ENCODE data around the gene WDR91.

Gene WDR91

DNA sequence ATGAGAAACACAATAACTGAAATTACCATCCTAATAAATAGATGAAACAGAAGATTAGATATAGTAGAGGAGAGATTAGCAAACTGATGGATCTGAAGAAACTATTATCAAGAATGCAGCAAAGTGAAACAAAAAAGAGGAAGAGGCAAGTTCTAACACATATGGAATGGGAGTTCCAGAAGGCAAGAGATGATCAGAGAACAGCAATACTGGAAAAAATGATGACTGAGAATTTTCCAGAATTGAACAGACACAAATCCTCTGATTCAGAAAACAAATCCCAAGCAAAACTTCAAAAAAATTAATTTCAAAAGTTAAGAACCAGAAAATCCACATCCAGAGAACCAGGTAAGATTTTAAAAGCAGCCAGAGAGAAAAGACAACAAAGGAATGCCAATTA is 20.6 kb downstream of the WDR91 start:
- Histone ChIP-seq H3K4me1 (peaks cover 34 to 56% (median 49%) of the 10 kb centered on the region in 10 experiments), H3K4me3 (no peak overlapping the region), H3K27me3 (no peaks in the 10 kb centered on the region), H3K36me3 (peaks cover 38 to 98% (median 49%) of the 10 kb centered on the region in 11 experiments), H3K27ac (no peak overlapping the region), H3K9me3 (replicated peaks in 1 of 11) (no peaks in the 10 kb centered on the region), H4K20me1 (peaks cover 0 to 40% (median 0%) of the 10 kb centered on the region in 11 experiments; a peak in 2 of 22 replicates), H3K9ac (no peak overlapping the region), H3K4me2 (peak overlapping the region in 2 of 11 experiments; percentile 24 to 34; a peak in 3 of 22 replicates)
- TF ChIP-seq Cebpa-rat (IDR thresholded peaks at IDR 0.05) = no peak

DNA sequence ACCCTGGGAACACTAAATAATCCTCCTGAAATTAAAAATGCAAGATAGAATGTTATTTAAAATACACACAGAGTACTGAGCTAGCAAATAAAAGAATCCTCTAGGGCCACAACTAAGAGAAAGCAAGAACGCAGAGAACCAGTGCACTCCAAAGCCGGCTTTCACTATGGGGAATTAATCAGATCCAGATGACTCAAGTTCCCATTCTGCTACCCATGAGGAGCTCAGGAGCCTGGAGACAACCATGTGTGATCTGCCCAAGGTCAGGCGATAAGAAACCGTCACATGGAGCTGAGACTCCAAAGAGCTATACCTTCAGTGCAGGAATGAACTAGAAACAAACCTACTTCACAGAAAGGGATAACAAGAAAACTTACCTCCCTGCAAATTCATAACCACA is 21.4 kb downstream of the WDR91 start:
- Histone ChIP-seq H3K9ac (no peak overlapping the region), H3K4me3 (no peak overlapping the region), H3K4me2 (peak overlapping the region in 2 of 11 experiments; percentile 25 to 34; a peak in 4 of 22 replicates), H4K20me1 (peaks cover 0 to 32% (median 0%) of the 10 kb centered on the region in 11 experiments; a peak in 2 of 22 replicates), H3K27me3 (no peaks in the 10 kb centered on the region), H3K4me1 (peaks cover 29 to 50% (median 42%) of the 10 kb centered on the region in 10 experiments), H3K9me3 (replicated peaks in 1 of 11) (peaks cover 0 to 5% (median under 1%) of the 10 kb centered on the region in 11 experiments; a peak in 8 of 22 replicates), H3K36me3 (peaks cover 43 to 98% (median 54%) of the 10 kb centered on the region in 11 experiments), H3K27ac (no peak overlapping the region)
- TF ChIP-seq Cebpa-rat (IDR thresholded peaks at IDR 0.05) = no peak

DNA sequence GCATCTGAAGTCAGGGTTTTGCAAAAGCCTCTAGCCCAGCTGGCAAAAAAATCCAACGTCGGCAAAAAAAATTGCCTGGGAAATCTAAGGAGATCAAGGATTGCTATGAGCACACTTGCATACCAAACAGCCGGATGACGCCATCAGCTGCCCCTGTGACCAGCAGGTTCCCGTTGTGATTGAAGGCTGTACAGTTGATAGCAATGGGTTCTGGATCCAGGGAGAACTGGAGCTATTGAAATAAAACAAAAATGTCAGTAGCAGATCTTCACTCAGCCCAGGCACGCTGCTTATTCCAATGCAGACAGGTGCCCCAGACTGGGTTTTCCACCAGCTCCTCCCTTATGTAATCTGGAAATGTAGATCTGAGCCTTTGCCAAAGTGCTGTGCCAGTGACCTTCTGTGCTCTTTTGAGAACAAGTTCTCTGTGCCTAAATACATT is 22.1 kb downstream of the WDR91 start:
- Histone ChIP-seq H3K4me1 (peaks cover 22 to 43% (median 35%) of the 10 kb centered on the region in 10 experiments), H3K9ac (no peak overlapping the region), H3K9me3 (replicated peaks in 1 of 11) (peaks cover 4 to 12% (median 8%) of the 10 kb centered on the region in 11 experiments; a peak in 21 of 22 replicates), H3K27ac (no peak overlapping the region), H3K36me3 (peaks cover 50 to 98% (median 61%) of the 10 kb centered on the region in 11 experiments), H3K27me3 (no peaks in the 10 kb centered on the region), H4K20me1 (peaks cover 0 to 25% (median 0%) of the 10 kb centered on the region in 11 experiments; a peak in 2 of 22 replicates), H3K4me3 (no peak overlapping the region), H3K4me2 (no peak overlapping the region)
- no peak for TF ChIP-seq Cebpa-rat (IDR thresholded peaks at IDR 0.05)

DNA sequence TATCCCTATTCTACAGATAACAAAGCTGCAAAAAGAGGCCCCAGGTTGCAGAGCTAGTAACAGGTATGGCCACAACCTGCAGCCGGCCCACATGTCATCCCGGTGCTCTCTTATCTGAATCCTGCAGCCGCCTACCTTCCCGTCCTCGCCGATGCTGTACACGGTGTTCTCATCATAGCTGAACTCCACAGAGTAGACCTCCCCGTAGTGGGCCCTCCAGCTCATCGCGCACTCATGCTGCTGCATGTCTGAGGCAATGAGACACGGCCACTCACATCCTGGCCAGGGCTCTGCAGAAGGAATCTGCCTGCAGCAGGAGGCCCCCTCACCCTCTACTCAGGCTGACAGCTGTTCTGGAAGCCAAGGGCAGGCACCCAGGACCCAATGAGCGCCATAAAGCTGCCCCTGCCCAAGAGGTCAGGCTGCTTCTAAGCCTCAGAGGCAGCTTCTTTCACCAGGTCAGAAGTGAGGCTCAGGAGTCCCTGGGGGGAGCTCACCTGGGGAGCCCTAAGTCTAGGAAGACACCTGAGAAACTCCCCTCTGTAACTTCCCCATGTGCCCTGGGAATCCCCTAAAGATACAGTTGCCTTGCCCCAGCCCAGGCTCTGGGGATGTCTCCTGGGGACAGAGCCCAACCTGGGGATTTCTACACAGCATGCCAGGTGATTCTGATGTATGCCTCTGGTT is 22.9 kb downstream of the WDR91 start:
- peaks cover 58 to 98% (median 69%) of the 10 kb centered on the region in 11 experiments for H3K36me3 ChIP-seq
- peaks cover 15 to 35% (median 27%) of the 10 kb centered on the region in 10 experiments for H3K4me1 ChIP-seq
- H3K4me3 ChIP-seq = no peak overlapping the region
- H3K4me2 ChIP-seq = no peak overlapping the region
- H3K27ac ChIP-seq = no peak overlapping the region
- H3K27me3 ChIP-seq = no peaks in the 10 kb centered on the region
- H3K9ac ChIP-seq = no peak overlapping the region
- TF ChIP-seq Cebpa-rat (IDR thresholded peaks at IDR 0.05) = no peak
- peaks cover 12 to 20% (median 16%) of the 10 kb centered on the region in 11 experiments for H3K9me3 ChIP-seq (replicated peaks in 1 of 11)
- peaks cover 0 to 17% (median 0%) of the 10 kb centered on the region in 11 experiments; a peak in 2 of 22 replicates for H4K20me1 ChIP-seq

GRCh38 chr7:135186841-135187253 is 24.5 kb downstream of the WDR91 start:
- H3K4me3 ChIP-seq = no peak overlapping the region
- peaks cover 0 to 15% (median 0%) of the 10 kb centered on the region in 11 experiments; a peak in 2 of 22 replicates for H4K20me1 ChIP-seq
- no peak for TF ChIP-seq Cebpa-rat (IDR thresholded peaks at IDR 0.05)
- peaks cover 9 to 23% (median 16%) of the 10 kb centered on the region in 10 experiments; a peak in 19 of 20 replicates for H3K4me1 ChIP-seq
- peaks cover 74 to 99% (median 85%) of the 10 kb centered on the region in 11 experiments for H3K36me3 ChIP-seq
- no peak overlapping the region for H3K27ac ChIP-seq
- H3K9ac ChIP-seq = no peak overlapping the region
- peak overlapping the region in 7 of 11 experiments; percentile 31 to 73 (median 53); a peak in 7 of 22 replicates for H3K4me2 ChIP-seq
- no peaks in the 10 kb centered on the region for H3K27me3 ChIP-seq
- peaks cover 28 to 36% (median 32%) of the 10 kb centered on the region in 11 experiments for H3K9me3 ChIP-seq (replicated peaks in 1 of 11)

- Histone ChIP-seq H3K9ac (no peak overlapping the region), H3K36me3 (peaks cover 80 to 99% (median 91%) of the 10 kb centered on the region in 11 experiments), H3K9me3 (replicated peaks in 1 of 11) (peaks cover 34 to 43% (median 38%) of the 10 kb centered on the region in 11 experiments), H3K27me3 (no peaks in the 10 kb centered on the region), H3K4me1 (peaks cover 9 to 21% (median 16%) of the 10 kb centered on the region in 10 experiments; a peak in 19 of 20 replicates), H3K4me2 (peak overlapping the region in 8 of 11 experiments; percentile 16 to 73 (median 52); a peak in 14 of 22 replicates), H3K4me3 (no peak overlapping the region), H3K27ac (no peak overlapping the region), H4K20me1 (peaks cover 0 to 15% (median 0%) of the 10 kb centered on the region in 11 experiments; a peak in 2 of 22 replicates)
- no peak for TF ChIP-seq Cebpa-rat (IDR thresholded peaks at IDR 0.05)
Measured at GRCh38 chr7:135186261-135186540, 25.1 kb downstream of the WDR91 start.

DNA sequence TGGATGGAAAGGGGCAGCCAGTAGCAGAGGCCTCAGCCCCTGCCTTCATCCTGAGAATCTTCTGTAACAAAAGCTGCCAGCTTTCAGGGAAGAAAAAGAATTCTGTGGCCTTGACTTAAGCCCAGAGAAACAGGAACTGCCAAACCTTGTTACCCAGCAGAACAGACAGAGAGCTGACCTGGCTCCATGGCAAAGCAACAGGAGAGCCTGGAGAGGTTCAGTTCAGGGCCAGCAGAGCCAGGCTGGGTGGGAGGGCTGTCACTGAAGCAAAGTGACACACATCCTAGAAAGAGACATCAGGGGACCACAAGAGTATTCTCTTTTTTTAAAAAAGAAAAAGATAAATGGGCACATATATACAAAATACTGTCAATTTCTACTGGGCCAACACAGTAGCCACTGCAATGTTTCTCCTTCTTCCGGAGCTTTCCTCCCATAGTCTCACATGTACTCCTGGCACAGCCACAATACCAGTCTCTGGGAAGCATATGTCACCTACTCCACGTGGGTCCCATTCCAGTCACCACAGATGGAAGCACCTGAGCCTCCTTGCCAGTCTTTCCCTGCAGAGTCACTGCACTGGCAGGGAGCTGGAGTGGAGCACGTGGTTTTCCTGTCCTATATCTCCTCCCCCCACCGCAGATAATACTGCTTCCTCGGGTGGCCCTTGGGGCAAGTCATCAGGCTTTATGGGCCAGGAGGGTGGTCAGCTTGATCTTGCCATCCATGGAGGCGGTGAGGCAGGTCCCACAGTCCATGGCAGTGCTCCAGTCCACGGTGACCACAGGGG is 25.7 kb downstream of the WDR91 start:
- Histone ChIP-seq H3K27me3 (no peaks in the 10 kb centered on the region), H3K27ac (no peak overlapping the region), H3K36me3 (peaks cover 84 to 99% (median 96%) of the 10 kb centered on the region in 11 experiments), H3K9ac (no peak overlapping the region), H3K4me2 (peak overlapping the region in 8 of 11 experiments; percentile 16 to 73 (median 52); a peak in 14 of 22 replicates), H4K20me1 (peaks cover 0 to 11% (median 0%) of the 10 kb centered on the region in 11 experiments; a peak in 2 of 22 replicates), H3K4me3 (no peak overlapping the region), H3K9me3 (replicated peaks in 1 of 11) (peaks cover 40 to 48% (median 43%) of the 10 kb centered on the region in 11 experiments), H3K4me1 (peaks cover 8 to 21% (median 15%) of the 10 kb centered on the region in 10 experiments; a peak in 19 of 20 replicates)
- TF ChIP-seq Cebpa-rat (IDR thresholded peaks at IDR 0.05) = no peak

- no peak overlapping the region for H3K9ac ChIP-seq
- peaks cover 53 to 61% (median 57%) of the 10 kb centered on the region in 11 experiments for H3K9me3 ChIP-seq (replicated peaks in 1 of 11)
- H3K4me1 ChIP-seq = peaks cover 0 to 21% (median 15%) of the 10 kb centered on the region in 10 experiments; a peak in 16 of 20 replicates
- no peaks in the 10 kb centered on the region for H3K27me3 ChIP-seq
- H3K36me3 ChIP-seq = peaks cover 82 to 100% (median 92%) of the 10 kb centered on the region in 11 experiments
- H3K4me2 ChIP-seq = no peak overlapping the region
- no peak overlapping the region for H3K4me3 ChIP-seq
- H4K20me1 ChIP-seq = peaks cover 0 to 1% (median 0%) of the 10 kb centered on the region in 11 experiments; a peak in 1 of 22 replicates
- no peak for TF ChIP-seq Cebpa-rat (IDR thresholded peaks at IDR 0.05)
- no peak overlapping the region for H3K27ac ChIP-seq
Measured at GRCh38 chr7:135184254-135184841, 27.0 kb downstream of the WDR91 start.
